H1 (cell line): Measurements from ENCODE around the gene AFF2.
"Not testable (repeated sequence)": the region's sequence is repeated elsewhere in the genome, so short reads cannot be mapped to it uniquely, and the experiment has no call there.

Experiments used
- CEBPB ChIP-seq: IDR thresholded peaks from 2 replicates; pipeline ENCODE4 v1.6.1; 2012; ENCODE audit warnings: low read depth, low read length
- CHD2 ChIP-seq: IDR thresholded peaks from 2 replicates; pipeline ENCODE4 v1.6.1; 2012; ENCODE audit warnings: low read length, improper control_type of control experiment
- CTCF ChIP-seq, 3 experiments: IDR thresholded peaks; 1 replicate in 2 of 3; 2 replicates in 1 of 3; pipeline versions ENCODE4 v1.5.1 to v1.6.1; 2011; ENCODE audit warnings: low read length in 3 of 3, mild to moderate bottlenecking in 3 of 3, inconsistent platforms in 2 of 3, low read depth in 1 of 3, moderate library complexity in 1 of 3; ENCODE audit not compliant: insufficient read depth in 1 of 3; ENCODE audit errors: control extremely low read depth in 1 of 3
- EP300 ChIP-seq, 2 experiments: IDR thresholded peaks; 1 replicate in 1 of 2; 2 replicates in 1 of 2; pipeline ENCODE4 v1.6.1; 2011 to 2012; ENCODE audit warnings: low read depth in 2 of 2, low read length in 2 of 2, mild to moderate bottlenecking in 2 of 2, borderline replicate concordance in 1 of 2, inconsistent platforms in 1 of 2, moderate library complexity in 1 of 2
- EZH2 ChIP-seq: fragments of 200-600 bp; sonication (generic); IDR thresholded peaks from 2 replicates; pipeline ENCODE4 v1.7.1; 2012; ENCODE audit warnings: low read depth, mild to moderate bottlenecking, moderate library complexity, low read length, inconsistent platforms; ENCODE audit not compliant: severe bottlenecking
- FOSL1 ChIP-seq: IDR thresholded peaks from 2 replicates; pipeline ENCODE4 v1.6.1; 2011; ENCODE audit warnings: mild to moderate bottlenecking, low read depth, low read length, moderate library complexity; ENCODE audit not compliant: insufficient read depth
- GABPA ChIP-seq: IDR thresholded peaks from 2 replicates; pipeline ENCODE4 v1.6.1; 2011; ENCODE audit warnings: mild to moderate bottlenecking, low read length, moderate library complexity, borderline replicate concordance; ENCODE audit not compliant: insufficient read depth
- HDAC6 ChIP-seq: IDR thresholded peaks from one replicate; pipeline ENCODE4 v1.7.1; 2012; ENCODE audit warnings: low read depth, mild to moderate bottlenecking, inconsistent platforms, low read length, moderate library complexity
- POLR2A ChIP-seq, 2 experiments: IDR thresholded peaks; 1 replicate in 1 of 2; 2 replicates in 1 of 2; pipeline ENCODE4 v1.6.1; 2011; ENCODE audit warnings: low read depth in 2 of 2, low read length in 2 of 2, mild to moderate bottlenecking in 2 of 2; ENCODE audit errors: control extremely low read depth in 1 of 2
- POLR2AphosphoS5 ChIP-seq: IDR thresholded peaks from 2 replicates; pipeline ENCODE4 v1.6.1; 2011; ENCODE audit warnings: low read depth, low read length
- RFX5 ChIP-seq: IDR thresholded peaks from 2 replicates; pipeline ENCODE4 v1.6.1; 2011; ENCODE audit warnings: low read depth, low read length, improper control_type of control experiment, borderline replicate concordance
- SP1 ChIP-seq: IDR thresholded peaks from 2 replicates; pipeline ENCODE4 v1.6.1; 2011; ENCODE audit warnings: low read depth, low read length
- TEAD4 ChIP-seq: IDR thresholded peaks from 2 replicates; pipeline ENCODE4 v1.6.1; 2012; ENCODE audit warnings: low read depth, low read length, inconsistent platforms, mixed read lengths
- ZNF274 ChIP-seq: IDR thresholded peaks from 2 replicates; pipeline ENCODE4 v1.7.0; 2012; ENCODE audit warnings: low read length, borderline replicate concordance; ENCODE audit errors: extremely low read depth

GRCh38 chrX:148669175-148669574, 168.8 kb downstream of the AFF2 start:
- not testable (repeated sequence) for TF ChIP-seq ZNF274; GABPA; RFX5; EZH2; CHD2; EP300 (IDR thresholded peaks at IDR 0.05; ENCODE audit: borderline replicate concordance in 1 of 2, low read depth in 2 of 2, low read length in 2 of 2); CTCF (IDR thresholded peaks at IDR 0.05; ENCODE audit: control extremely low read depth in 1 of 3, insufficient read depth in 1 of 3, low read depth in 1 of 3, low read length in 3 of 3); SP1; HDAC6; POLR2A (IDR thresholded peaks at IDR 0.05; ENCODE audit: control extremely low read depth in 1 of 2, low read depth in 2 of 2, low read length in 2 of 2); POLR2AphosphoS5; FOSL1; CEBPB; TEAD4
